ENCODE measurements around the gene GIN1. TPM values are rescaled to one million over a fixed set of nuclear protein-coding genes. Genes with fewer than 3 reads are reported as not detected.

Gene GIN1
- total RNA-seq, 2 experiments from 2014 or later = 7.5 to 14.9 TPM

GRCh38 chr5:103128202-103128601 lies 8.3 kb upstream of the GIN1 start:
- peaks cover 5% of the 10 kb centered on the region for H3K4me1 Mint-ChIP-seq (ENCODE audit: low read depth)
- CTCF ChIA-PET = interaction anchor here (1.6 to 2.6 kb wide), 2 partner anchors 11 to 447 kb away, joined by 3 to 11 read pairs; no protein-coding TSS in a partner anchor
- no peaks in the 10 kb centered on the region for H3K27me3 Mint-ChIP-seq (ENCODE audit: low read depth)
- POLR2A ChIA-PET = interaction anchor here (1.1 kb wide), 1 partner anchor 8 kb away, joined by 6 read pairs; the partner anchor contains the start of genes GIN1 and PPIP5K2
- H3K27ac Mint-ChIP-seq = no peak overlapping the region
- no peak for DNase-seq
- ATAC-seq = no peak
- peaks cover 17% of the 10 kb centered on the region for H3K36me3 Mint-ChIP-seq (ENCODE audit: low read depth)
- H3K9me3 Mint-ChIP-seq (ENCODE audit: insufficient read depth) = no peaks in the 10 kb centered on the region
- H3K4me3 Mint-ChIP-seq = no peak overlapping the region

DNA sequence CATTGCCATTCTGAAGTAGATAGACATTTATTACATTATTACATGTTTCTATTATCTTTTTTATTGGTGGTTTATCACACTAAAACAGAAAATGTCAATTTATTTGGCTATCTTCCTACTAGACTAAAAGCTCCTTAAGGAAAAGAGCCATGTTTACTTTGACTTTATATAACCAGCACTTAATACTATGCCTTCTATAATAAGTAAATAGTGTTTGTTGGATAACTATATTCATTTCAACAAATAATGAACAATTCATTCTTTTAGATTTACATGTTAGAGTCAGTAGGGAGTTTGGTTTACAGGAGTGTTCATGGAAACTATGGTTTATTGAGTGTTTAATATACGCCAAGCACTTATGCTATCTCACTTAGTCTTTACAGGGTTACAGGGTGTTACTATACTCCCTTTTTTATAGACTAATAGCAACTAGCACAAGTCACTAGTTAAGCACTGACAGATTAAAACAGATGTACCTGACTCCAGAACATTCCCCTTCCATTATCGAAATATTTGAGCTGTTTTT lies 7.4 kb upstream of the GIN1 start:
- Mint-ChIP-seq H3K9me3 (ENCODE audit: insufficient read depth) (no peaks in the 10 kb centered on the region), H3K4me1 (ENCODE audit: low read depth) (peaks cover 10% of the 10 kb centered on the region), H3K27me3 (ENCODE audit: low read depth) (no peaks in the 10 kb centered on the region), H3K4me3 (no peak overlapping the region), H3K27ac (no peak overlapping the region), H3K36me3 (ENCODE audit: low read depth) (peaks cover 18% of the 10 kb centered on the region)
- no peak for ATAC-seq
- no peak for DNase-seq
- ChIA-PET CTCF (interaction anchor here (1.3 to 2.6 kb wide), 3 partner anchors 12 to 446 kb away, joined by 3 to 11 read pairs (median 3); no protein-coding TSS in a partner anchor), POLR2A (no interaction called here)

DNA sequence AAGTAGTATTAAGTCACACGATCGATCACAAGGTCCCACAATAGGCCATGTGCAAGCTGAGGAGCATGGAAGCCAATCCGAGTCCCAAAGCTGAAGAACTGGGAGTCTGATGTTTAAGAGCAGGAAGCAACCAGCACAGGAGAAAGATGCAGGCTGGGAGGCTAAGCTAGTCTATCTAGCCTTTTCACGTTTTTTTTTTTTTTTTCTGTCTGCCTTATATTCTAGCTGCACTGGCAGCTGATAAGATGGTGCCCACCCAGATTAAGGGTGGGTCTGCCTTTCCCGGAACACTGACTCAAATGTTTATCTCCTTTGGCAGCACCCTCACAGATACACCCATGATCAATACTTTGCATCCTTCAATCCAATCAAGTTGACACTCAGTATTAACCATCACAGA lies 6.6 kb upstream of the GIN1 start:
- Mint-ChIP-seq H3K36me3 (ENCODE audit: low read depth) (peaks cover 20% of the 10 kb centered on the region), H3K4me3 (no peak overlapping the region), H3K9me3 (ENCODE audit: insufficient read depth) (no peaks in the 10 kb centered on the region), H3K4me1 (ENCODE audit: low read depth) (peaks cover 18% of the 10 kb centered on the region), H3K27ac (no peak overlapping the region), H3K27me3 (ENCODE audit: low read depth) (no peaks in the 10 kb centered on the region)
- ATAC-seq = no peak
- POLR2A ChIA-PET = no interaction called here
- DNase-seq = no peak
- CTCF ChIA-PET = interaction anchor here (1.3 to 2.6 kb wide), 2 partner anchors 13 to 88 kb away, joined by 3 to 11 read pairs; no protein-coding TSS in a partner anchor

DNA sequence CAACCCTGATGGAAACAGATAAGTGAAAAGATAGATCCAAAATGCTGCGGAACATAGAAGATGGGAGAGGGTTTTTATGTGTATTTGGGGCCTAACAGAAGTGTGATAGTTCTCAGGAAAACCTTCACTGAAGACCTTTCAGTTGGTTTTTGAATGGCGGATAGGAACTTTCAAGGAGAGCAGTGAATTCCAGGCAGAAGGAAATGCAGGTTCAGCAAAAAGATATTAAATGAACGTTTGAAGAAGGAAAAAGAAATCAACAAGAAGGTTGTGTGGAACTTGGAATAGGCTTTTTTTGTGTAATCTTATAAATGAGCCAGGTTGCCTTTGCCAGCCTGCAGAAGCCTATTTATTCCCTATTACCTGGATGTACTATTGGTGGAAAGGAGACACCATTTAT lies 2.3 kb upstream of the GIN1 start:
- no peaks in the 10 kb centered on the region for H3K27me3 Mint-ChIP-seq (ENCODE audit: low read depth)
- H3K9me3 Mint-ChIP-seq (ENCODE audit: insufficient read depth) = no peaks in the 10 kb centered on the region
- POLR2A ChIA-PET = no interaction called here
- CTCF ChIA-PET = interaction anchor here (0.8 kb wide), 1 partner anchor 18 kb away, joined by 4 read pairs; no protein-coding TSS in a partner anchor
- no peak for ATAC-seq
- peaks cover 14% of the 10 kb centered on the region for H3K36me3 Mint-ChIP-seq (ENCODE audit: low read depth)
- peaks cover 29% of the 10 kb centered on the region for H3K4me1 Mint-ChIP-seq (ENCODE audit: low read depth)
- DNase-seq = no peak
- H3K4me3 Mint-ChIP-seq = peak overlapping the region; percentile 85
- H3K27ac Mint-ChIP-seq = no peak overlapping the region

DNA sequence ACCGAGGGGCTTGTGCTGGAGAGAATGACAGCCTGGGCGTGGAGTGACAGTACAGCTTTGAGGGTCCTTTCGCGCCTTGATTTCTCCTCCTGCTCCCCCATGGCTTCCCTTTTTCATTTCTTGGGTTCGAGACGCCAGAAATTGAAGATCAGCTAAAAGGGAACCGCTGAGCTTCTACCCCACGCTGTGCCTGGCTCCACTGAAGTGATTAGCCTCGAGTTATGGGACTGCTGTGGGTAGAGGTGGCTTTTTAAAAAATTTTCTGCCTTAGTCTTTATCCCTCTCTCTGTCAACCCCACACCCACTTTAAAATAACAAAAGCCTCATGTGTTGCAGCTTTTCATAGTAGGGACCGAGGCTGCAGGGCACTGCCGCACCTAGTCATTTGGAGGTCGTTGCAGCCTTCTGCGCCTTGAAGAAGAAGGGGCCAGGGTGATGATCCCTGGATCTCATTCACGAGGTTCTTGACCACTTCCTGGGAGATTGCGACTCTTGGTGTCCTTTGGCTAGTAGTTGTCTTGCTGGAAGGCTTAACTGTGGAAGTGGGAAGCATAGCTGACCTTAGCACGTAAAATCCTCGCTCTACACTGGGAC lies 766 bp upstream of the GIN1 start:
- peak; percentile 30 for DNase-seq
- H3K36me3 Mint-ChIP-seq (ENCODE audit: low read depth) = peaks cover 10% of the 10 kb centered on the region

DNA sequence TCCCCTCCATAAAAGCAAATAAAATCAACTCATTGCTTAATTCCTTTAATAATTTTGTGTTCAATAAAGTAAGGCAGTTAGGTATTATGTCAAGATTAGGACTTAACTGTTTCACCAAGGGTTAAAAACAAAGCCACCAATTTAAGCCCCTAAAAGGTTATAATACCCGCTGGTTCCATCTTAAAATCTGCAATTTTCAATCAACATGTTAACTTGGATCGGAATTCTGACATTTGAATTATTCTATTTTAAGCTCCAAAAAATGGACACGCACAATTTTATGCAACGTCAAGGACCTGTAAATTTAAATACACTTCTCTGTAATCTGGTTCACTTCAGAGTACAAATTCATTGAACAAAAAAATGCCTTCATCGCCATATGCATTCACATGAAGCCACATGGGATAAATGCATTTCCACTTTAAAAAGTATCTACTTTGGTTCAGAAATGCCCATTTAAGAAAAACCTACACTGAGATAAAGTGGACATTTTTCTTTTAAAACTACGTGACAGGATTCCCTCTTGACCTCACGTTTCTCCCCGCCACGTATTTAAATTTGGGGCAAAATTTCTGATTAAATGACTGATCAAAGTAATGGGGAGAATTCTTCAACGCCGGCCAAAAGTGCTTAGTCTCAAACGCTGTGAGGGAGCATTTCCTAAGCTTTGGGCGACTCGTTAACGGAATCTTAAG lies 721 bp downstream of the GIN1 start:
- peak overlapping the region; percentile 85 for H3K4me3 Mint-ChIP-seq
- POLR2A ChIA-PET = interaction anchor here (0.7 to 2.1 kb wide), 12 partner anchors 8 to 355 kb away, joined by 3 to 12 read pairs (median 6); partner anchors contain the start of gene MACIR
- H3K4me1 Mint-ChIP-seq (ENCODE audit: low read depth) = peaks cover 31% of the 10 kb centered on the region
- H3K27me3 Mint-ChIP-seq (ENCODE audit: low read depth) = no peaks in the 10 kb centered on the region
- DNase-seq (no peak), ATAC-seq (no peak)
- H3K27ac Mint-ChIP-seq = peak overlapping the region; percentile 96
- CTCF ChIA-PET = interaction anchor here (0.7 to 2.0 kb wide), 6 partner anchors 7 to 358 kb away, joined by 3 to 10 read pairs (median 6); partner anchors contain the start of gene MACIR
- H3K9me3 Mint-ChIP-seq (ENCODE audit: insufficient read depth) = no peaks in the 10 kb centered on the region
- peaks cover 21% of the 10 kb centered on the region for H3K36me3 Mint-ChIP-seq (ENCODE audit: low read depth)

More for the DNA sequence above, 766 bp upstream of the GIN1 start:
- ChIA-PET POLR2A (interaction anchor here (0.8 to 2.1 kb wide), 13 partner anchors 8 to 356 kb away, joined by 3 to 12 read pairs (median 4); partner anchors contain the start of gene MACIR), CTCF (interaction anchor here (1.2 to 2.0 kb wide), 4 partner anchors 9 to 360 kb away, joined by 3 to 10 read pairs (median 6); no protein-coding TSS in a partner anchor)
- peak; percentile 2 for ATAC-seq
- Mint-ChIP-seq H3K27ac (peak overlapping the region; percentile 96), H3K4me1 (ENCODE audit: low read depth) (peaks cover 29% of the 10 kb centered on the region), H3K27me3 (ENCODE audit: low read depth) (no peaks in the 10 kb centered on the region), H3K4me3 (peak overlapping the region; percentile 85), H3K9me3 (ENCODE audit: insufficient read depth) (no peaks in the 10 kb centered on the region)

DNA sequence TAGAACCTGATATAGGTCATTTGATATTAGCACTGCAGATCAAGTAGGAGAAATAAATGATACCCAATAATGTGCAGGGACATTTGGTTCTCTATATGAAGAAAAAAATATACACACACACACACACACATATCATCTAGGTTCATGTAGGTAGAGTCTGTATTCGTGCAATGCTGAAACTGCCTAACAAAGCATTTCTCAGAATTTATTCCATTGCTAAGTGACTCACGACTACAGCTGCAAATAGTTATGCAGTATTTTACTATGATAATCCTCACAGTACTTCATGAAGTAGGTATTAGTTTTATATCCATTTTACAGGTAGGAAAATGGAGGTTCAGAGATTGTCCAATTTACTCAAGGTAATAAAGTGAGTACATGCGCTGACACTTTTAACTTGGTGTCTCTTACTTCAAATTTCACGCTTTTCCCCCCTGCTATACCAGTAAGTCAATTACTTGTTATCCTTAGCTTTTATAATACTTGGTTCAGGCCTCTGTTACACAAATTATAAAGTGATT lies 2.4 kb downstream of the GIN1 start:
- CTCF ChIA-PET = no interaction called here

DNA sequence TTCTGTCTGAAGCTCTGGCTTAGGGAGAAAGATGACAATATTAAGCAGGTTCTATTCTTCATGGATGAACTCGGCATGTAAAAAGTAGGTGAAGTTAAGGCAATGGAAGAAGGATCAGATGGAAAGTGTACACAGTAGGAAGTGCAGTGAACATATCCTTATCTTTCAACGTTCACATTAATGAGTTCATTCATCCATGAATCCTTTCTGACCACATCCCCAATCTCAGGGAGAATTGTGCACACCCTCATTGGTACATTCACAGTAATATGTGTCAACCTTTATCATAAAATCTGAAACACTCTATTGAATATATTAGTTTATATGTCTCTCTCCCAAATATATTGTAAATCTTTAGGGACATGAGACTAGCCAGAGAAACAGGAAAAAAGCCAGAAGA lies 5.5 kb downstream of the GIN1 start:
- Mint-ChIP-seq H3K27me3 (ENCODE audit: low read depth) (no peaks in the 10 kb centered on the region), H3K9me3 (ENCODE audit: insufficient read depth) (peaks cover 9% of the 10 kb centered on the region), H3K27ac (no peak overlapping the region), H3K4me1 (ENCODE audit: low read depth) (peaks cover 34% of the 10 kb centered on the region), H3K36me3 (ENCODE audit: low read depth) (peaks cover 20% of the 10 kb centered on the region), H3K4me3 (no peak overlapping the region)
- ATAC-seq (no peak), DNase-seq (no peak)
- ChIA-PET POLR2A (no interaction called here), CTCF (no interaction called here)

More for the DNA sequence above, 2.4 kb downstream of the GIN1 start:
- Mint-ChIP-seq H3K4me1 (ENCODE audit: low read depth) (peaks cover 28% of the 10 kb centered on the region), H3K9me3 (ENCODE audit: insufficient read depth) (no peaks in the 10 kb centered on the region), H3K27me3 (ENCODE audit: low read depth) (no peaks in the 10 kb centered on the region), H3K27ac (no peak overlapping the region), H3K4me3 (no peak overlapping the region), H3K36me3 (ENCODE audit: low read depth) (peaks cover 18% of the 10 kb centered on the region)
- POLR2A ChIA-PET = no interaction called here
- no peak for ATAC-seq
- DNase-seq = no peak

DNA sequence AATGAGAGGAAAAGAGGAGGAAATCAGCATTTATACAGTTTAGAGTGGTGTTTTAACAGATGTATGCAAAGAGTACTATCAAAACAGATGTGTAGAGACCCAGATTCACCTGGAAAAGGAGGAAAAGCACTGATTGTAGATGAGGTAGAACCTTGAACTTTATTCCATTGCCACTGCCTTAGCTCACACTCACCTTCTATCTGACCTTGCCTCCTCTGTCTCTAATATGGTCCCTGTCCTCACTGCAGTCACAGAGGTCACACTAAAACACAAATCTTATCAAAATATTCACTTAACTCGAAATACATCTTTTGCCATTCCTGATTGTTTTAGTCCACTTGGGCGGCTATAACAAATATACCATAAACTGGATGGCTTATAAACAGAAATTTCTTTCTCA lies 7.0 kb downstream of the GIN1 start:
- DNase-seq (no peak), ATAC-seq (no peak)
- Mint-ChIP-seq H3K27ac (no peak overlapping the region), H3K27me3 (ENCODE audit: low read depth) (no peaks in the 10 kb centered on the region), H3K9me3 (ENCODE audit: insufficient read depth) (peaks cover 9% of the 10 kb centered on the region), H3K36me3 (ENCODE audit: low read depth) (peaks cover 24% of the 10 kb centered on the region), H3K4me3 (no peak overlapping the region), H3K4me1 (ENCODE audit: low read depth) (peaks cover 28% of the 10 kb centered on the region)
- ChIA-PET POLR2A (no interaction called here), CTCF (no interaction called here)

- Mint-ChIP-seq H3K27ac (peak overlapping the region; percentile 73), H3K36me3 (ENCODE audit: low read depth) (peaks cover 26% of the 10 kb centered on the region), H3K27me3 (ENCODE audit: low read depth) (no peaks in the 10 kb centered on the region), H3K9me3 (ENCODE audit: insufficient read depth) (peaks cover 9% of the 10 kb centered on the region), H3K4me1 (ENCODE audit: low read depth) (peaks cover 28% of the 10 kb centered on the region), H3K4me3 (peak overlapping the region; percentile 50)
- DNase-seq (peak; percentile 67), ATAC-seq (peak; percentile 81)
- ChIA-PET POLR2A (interaction anchor here (1.2 to 1.5 kb wide), 2 partner anchors 9 to 339 kb away, joined by 3 to 12 read pairs; partner anchors contain the start of genes GIN1 and PPIP5K2), CTCF (interaction anchor here (0.7 to 1.4 kb wide), 2 partner anchors 9 to 14 kb away, joined by 3 to 8 read pairs; partner anchors contain the start of genes GIN1 and PPIP5K2)
These were observed 8.5 kb downstream of the GIN1 start for GRCh38 chr5:103111468-103111867.

- H3K4me3 Mint-ChIP-seq = no peak overlapping the region
- DNase-seq (no peak), ATAC-seq (no peak)
- H3K9me3 Mint-ChIP-seq (ENCODE audit: insufficient read depth) = peaks cover 9% of the 10 kb centered on the region
- H3K4me1 Mint-ChIP-seq (ENCODE audit: low read depth) = peaks cover 28% of the 10 kb centered on the region
- no peak overlapping the region for H3K27ac Mint-ChIP-seq
- ChIA-PET POLR2A (no interaction called here), CTCF (no interaction called here)
- no peaks in the 10 kb centered on the region for H3K27me3 Mint-ChIP-seq (ENCODE audit: low read depth)
- H3K36me3 Mint-ChIP-seq (ENCODE audit: low read depth) = peaks cover 29% of the 10 kb centered on the region
These were observed 9.5 kb downstream of the GIN1 start for GRCh38 chr5:103110403-103110802.

Measured in activated CD8-positive, alpha-beta T cell treated with anti-CD3 and anti-CD28 coated beads, Interleukin-2, amount 10 ng/mL, durations not matched to agents 7 days and 5 days (primary cell).